ENCODE data around the gene ESR1.

ESR1 gene

GRCh38 chr6:151807513-151808370 is at the start of gene ESR1:
ESR1 (plus strand) TSS chr6:151807682; CDS start chr6:151807913, 231 bp downstream.
- no peak for DNase-seq

GRCh38 chr6:151760486-151760885 is 47.0 kb upstream of the ESR1 start:
- no peak for DNase-seq

GRCh38 chr6:151761851-151762250 is 45.6 kb upstream of the ESR1 start:
- no peak for DNase-seq

DNA sequence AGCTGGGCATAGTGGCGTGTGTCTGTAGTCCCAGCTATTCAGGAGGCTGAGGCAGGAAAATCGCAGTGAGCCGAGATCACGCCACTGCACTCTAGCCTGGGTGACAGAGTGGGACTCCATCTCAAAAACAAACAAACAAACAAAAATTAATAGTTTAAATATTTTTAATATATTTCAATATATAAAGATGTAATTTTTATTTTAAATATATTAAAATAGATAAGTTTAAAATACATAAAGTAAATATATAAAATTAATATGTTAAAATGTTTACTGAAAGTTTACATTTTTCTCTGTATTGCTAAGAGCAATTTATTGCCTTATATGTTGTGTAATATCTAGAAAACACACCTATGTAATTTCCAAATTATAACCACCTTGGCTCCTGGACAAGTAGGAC is 44.7 kb upstream of the ESR1 start:
- DNase-seq, result no peak

GRCh38 chr6:151763303-151763702 is 44.2 kb upstream of the ESR1 start:
- DNase-seq, result no peak

GRCh38 chr6:151763938-151764680 is 43.4 kb upstream of the ESR1 start:
- DNase-seq, result no peak

- DNase-seq, result peak in 1 of 2 experiments; percentile 18
Measured at GRCh38 chr6:151765444-151765886, 42.0 kb upstream of the ESR1 start.

DNA sequence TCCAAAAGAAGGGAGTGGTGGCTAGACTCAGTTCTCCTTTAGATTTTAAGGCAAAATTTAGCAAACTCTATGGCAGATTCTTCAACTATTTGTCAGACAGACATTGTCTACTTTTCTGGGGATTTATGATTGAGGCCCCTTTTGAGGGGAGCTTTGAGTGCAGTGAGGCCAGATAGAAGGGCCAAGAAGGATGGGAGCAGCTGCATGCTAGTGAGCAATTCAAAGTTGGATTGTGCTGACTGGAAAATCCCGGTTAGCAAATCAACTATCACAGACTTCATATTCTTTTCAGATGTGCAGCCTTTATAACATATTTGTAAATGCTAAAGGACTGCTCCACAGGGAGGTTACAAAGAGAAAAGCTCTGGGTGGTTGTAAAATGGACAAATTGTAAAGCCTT is 35.0 kb upstream of the ESR1 start:
- no peak for DNase-seq

- no peak for DNase-seq
Measured at GRCh38 chr6:151773382-151773781, 34.1 kb upstream of the ESR1 start.

GRCh38 chr6:151782560-151782959 is 24.9 kb upstream of the ESR1 start:
- no peak for DNase-seq

GRCh38 chr6:151783692-151784091 is 23.8 kb upstream of the ESR1 start:
- no peak for DNase-seq

GRCh38 chr6:151784441-151785214 is 22.9 kb upstream of the ESR1 start:
- DNase-seq, result no peak

- no peak for DNase-seq
Measured at GRCh38 chr6:151796842-151797530, 10.5 kb upstream of the ESR1 start.

- no peak for DNase-seq
Measured at GRCh38 chr6:151803743-151804142, 3.7 kb upstream of the ESR1 start.

- no peak for DNase-seq
Measured at GRCh38 chr6:151804585-151805285, 2.7 kb upstream of the ESR1 start.

DNA sequence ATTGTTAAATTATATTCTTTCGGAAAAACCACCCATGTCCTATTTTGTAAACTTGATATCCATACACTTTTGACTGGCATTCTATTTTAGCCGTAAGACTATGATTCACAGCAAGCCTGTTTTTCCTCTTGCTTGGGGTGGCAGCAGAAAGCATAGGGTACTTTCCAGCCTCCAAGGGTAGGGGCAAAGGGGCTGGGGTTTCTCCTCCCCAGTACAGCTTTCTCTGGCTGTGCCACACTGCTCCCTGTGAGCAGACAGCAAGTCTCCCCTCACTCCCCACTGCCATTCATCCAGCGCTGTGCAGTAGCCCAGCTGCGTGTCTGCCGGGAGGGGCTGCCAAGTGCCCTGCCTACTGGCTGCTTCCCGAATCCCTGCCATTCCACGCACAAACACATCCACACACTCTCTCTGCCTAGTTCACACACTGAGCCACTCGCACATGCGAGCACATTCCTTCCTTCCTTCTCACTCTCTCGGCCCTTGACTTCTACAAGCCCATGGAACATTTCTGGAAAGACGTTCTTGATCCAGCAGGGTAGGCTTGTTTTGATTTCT is 2.1 kb upstream of the ESR1 start:
- DNase-seq, result no peak

DNA sequence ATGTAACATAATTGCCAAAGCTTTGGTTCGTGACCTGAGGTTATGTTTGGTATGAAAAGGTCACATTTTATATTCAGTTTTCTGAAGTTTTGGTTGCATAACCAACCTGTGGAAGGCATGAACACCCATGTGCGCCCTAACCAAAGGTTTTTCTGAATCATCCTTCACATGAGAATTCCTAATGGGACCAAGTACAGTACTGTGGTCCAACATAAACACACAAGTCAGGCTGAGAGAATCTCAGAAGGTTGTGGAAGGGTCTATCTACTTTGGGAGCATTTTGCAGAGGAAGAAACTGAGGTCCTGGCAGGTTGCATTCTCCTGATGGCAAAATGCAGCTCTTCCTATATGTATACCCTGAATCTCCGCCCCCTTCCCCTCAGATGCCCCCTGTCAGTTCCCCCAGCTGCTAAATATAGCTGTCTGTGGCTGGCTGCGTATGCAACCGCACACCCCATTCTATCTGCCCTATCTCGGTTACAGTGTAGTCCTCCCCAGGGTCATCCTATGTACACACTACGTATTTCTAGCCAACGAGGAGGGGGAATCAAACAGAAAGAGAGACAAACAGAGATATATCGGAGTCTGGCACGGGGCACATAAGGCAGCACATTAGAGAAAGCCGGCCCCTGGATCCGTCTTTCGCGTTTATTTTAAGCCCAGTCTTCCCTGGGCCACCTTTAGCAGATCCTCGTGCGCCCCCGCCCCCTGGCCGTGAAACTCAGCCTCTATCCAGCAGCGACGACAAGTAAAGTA is 547 bp upstream of the ESR1 start:
- DNase-seq, result no peak

DNA sequence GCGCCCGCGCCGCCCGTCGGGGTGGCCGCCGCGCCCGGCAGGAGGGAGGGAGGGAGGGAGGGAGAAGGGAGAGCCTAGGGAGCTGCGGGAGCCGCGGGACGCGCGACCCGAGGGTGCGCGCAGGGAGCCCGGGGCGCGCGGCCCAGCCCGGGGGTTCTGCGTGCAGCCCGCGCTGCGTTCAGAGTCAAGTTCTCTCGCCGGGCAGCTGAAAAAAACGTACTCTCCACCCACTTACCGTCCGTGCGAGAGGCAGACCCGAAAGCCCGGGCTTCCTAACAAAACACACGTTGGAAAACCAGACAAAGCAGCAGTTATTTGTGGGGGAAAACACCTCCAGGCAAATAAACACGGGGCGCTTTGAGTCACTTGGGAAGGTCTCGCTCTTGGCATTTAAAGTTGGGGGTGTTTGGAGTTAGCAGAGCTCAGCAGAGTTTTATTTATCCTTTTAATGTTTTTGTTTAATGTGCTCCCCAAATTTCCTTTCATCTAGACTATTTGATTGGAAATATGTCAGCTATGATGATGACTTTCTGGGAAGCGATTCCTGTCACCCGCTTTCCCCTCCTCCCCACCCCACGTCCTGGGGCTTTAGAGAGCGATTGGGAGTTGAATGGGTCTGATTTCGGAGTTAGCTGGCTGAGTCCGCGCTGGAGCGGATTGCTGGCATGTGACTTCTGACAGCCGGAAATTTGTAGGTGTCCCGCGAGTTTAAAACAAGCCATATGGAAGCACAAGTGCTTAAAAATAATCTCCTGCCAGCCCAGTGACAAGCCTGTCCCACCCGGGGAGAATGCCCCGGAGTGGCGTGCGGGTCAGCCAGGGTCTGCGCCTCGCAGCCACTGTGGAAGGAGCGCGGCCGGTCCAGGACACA is 1.1 kb downstream of the ESR1 start:
- DNase-seq, result no peak

DNA sequence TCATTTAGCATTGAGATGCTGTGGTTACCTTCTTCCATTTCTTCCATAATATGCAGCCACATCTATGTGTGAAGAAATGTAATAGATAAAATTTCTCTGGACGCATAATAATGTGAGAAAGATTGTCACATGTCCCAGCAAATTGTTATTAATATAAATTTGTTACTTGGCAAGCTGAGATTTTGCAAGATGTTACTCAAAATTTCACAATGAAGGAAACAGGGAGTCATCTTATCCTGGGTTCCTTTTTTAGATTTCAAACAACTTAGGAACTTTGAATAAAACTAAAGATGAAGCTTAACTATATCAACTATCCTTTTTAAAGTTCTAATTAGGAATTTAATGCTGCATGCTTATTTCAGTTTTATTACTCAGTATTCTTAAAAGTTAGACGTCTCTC is 3.6 kb downstream of the ESR1 start:
- no peak for DNase-seq

- DNase-seq, result no peak
Measured at GRCh38 chr6:151813858-151814257, 6.4 kb downstream of the ESR1 start.
